Neuronal stem cell (in vitro differentiated cells): Measurements from ENCODE around the gene ASTE1.

Source experiments
- DNase-seq: peaks from one replicate; pipeline ENCODE4 v3.0.0-alpha.2; 2013; ENCODE audit warnings: low spot score
- H2AFZ ChIP-seq: one replicate; pipeline ENCODE4 v1.6.1; 2013; ENCODE audit warnings: mild to moderate bottlenecking, low read length, inconsistent platforms
- H2AK5ac ChIP-seq: 2 replicates; pipeline ENCODE4 v1.6.1; 2013; ENCODE audit warnings: low read depth, mild to moderate bottlenecking, inconsistent platforms, low read length, moderate library complexity, mixed read lengths
- H2BK120ac ChIP-seq: 2 replicates; pipeline ENCODE4 v1.6.1; 2013; ENCODE audit warnings: low read depth, mild to moderate bottlenecking, inconsistent platforms, low read length, moderate library complexity, mixed read lengths
- H2BK12ac ChIP-seq: one replicate; pipeline ENCODE4 v1.6.1; 2013; ENCODE audit warnings: low read length, inconsistent platforms
- H2BK15ac ChIP-seq: 2 replicates; pipeline ENCODE4 v1.6.1; 2013; ENCODE audit warnings: mild to moderate bottlenecking, low read length, inconsistent platforms, mixed read lengths
- H2BK5ac ChIP-seq: one replicate; pipeline ENCODE4 v1.6.1; 2013; ENCODE audit warnings: inconsistent platforms, mild to moderate bottlenecking, low read length, moderate library complexity
- H3K14ac ChIP-seq: one replicate; pipeline ENCODE4 v1.6.1; 2013; ENCODE audit warnings: low read length, inconsistent platforms
- H3K18ac ChIP-seq: 2 replicates; pipeline ENCODE4 v1.6.1; 2013; ENCODE audit warnings: low read length, inconsistent platforms
- H3K23ac ChIP-seq: 2 replicates; pipeline ENCODE4 v1.6.1; 2013; ENCODE audit warnings: low read depth, mild to moderate bottlenecking, mixed read lengths, low read length, inconsistent platforms; ENCODE audit not compliant: poor library complexity
- H3K27ac ChIP-seq: replicated peaks from 3 replicates; pipeline ENCODE4 v1.5.1; 2013; ENCODE audit warnings: low read length, inconsistent platforms
- H3K27me3 ChIP-seq, 3 experiments: 2 replicates each; pipeline ENCODE4 v1.6.1; 2013; ENCODE audit warnings: low read length in 3 of 3, mild to moderate bottlenecking in 2 of 3, inconsistent platforms in 1 of 3, low read depth in 1 of 3, mixed read lengths in 1 of 3, moderate library complexity in 1 of 3; ENCODE audit not compliant: control insufficient read depth in 3 of 3, insufficient read depth in 3 of 3
- H3K36me3 ChIP-seq, 2 donors: replicated peaks in 1 of 2; 2 replicates each; pipeline ENCODE4 v1.6.1; 2013; ENCODE audit warnings: low read length in 2 of 2; ENCODE audit not compliant: control insufficient read depth in 2 of 2, insufficient read depth in 2 of 2
- H3K4ac ChIP-seq: 2 replicates; pipeline ENCODE4 v1.6.1; 2013; ENCODE audit warnings: inconsistent platforms, mild to moderate bottlenecking, low read length, moderate library complexity
- H3K4me1 ChIP-seq, 2 donors: 1 replicate in 1 of 2; 2 replicates in 1 of 2; pipeline ENCODE4 v1.6.1; 2013; ENCODE audit warnings: low read length in 2 of 2, low read depth in 1 of 2; ENCODE audit not compliant: control insufficient read depth in 2 of 2, insufficient read depth in 1 of 2
- H3K4me2 ChIP-seq: one replicate; pipeline ENCODE4 v1.6.1; 2013; ENCODE audit warnings: mild to moderate bottlenecking, low read length, inconsistent platforms; ENCODE audit not compliant: insufficient read depth, poor library complexity, severe bottlenecking
- H3K4me3 ChIP-seq, 2 donors: 2 replicates each; pipeline ENCODE4 v1.5.1; 2013; ENCODE audit warnings: low read length in 2 of 2, mild to moderate bottlenecking in 2 of 2, inconsistent platforms in 1 of 2, moderate library complexity in 1 of 2
- H3K79me1 ChIP-seq: one replicate; pipeline ENCODE4 v1.6.1; 2013; ENCODE audit warnings: low read depth, mild to moderate bottlenecking, inconsistent platforms, low read length, moderate library complexity
- H3K9ac ChIP-seq: one replicate; pipeline ENCODE4 v1.6.1; 2013; ENCODE audit warnings: mild to moderate bottlenecking, low read depth, low read length, inconsistent platforms; ENCODE audit not compliant: poor library complexity
- H3K9me3 ChIP-seq, 2 donors: replicated peaks in 1 of 2; 2 replicates each; pipeline versions ENCODE3 to v1.6.1; 2013; ENCODE audit warnings: low read length in 2 of 2, mild to moderate bottlenecking in 2 of 2, inconsistent platforms in 1 of 2, low read depth in 1 of 2, mixed read lengths in 1 of 2, moderate library complexity in 1 of 2; ENCODE audit not compliant: control insufficient read depth in 2 of 2, insufficient read depth in 1 of 2
- H4K8ac ChIP-seq: one replicate; pipeline ENCODE4 v1.6.1; 2013; ENCODE audit warnings: low read depth, mild to moderate bottlenecking, inconsistent platforms, low read length, moderate library complexity
- H4K91ac ChIP-seq: one replicate; pipeline ENCODE4 v1.6.1; 2013; ENCODE audit warnings: low read length, low read depth, mild to moderate bottlenecking, inconsistent platforms; ENCODE audit not compliant: poor library complexity
- WGBS, 2 donors: extraction: QIAGEN DNeasy Blood & Tissue Kit; methylation state at CpG; one replicate each; pipeline ENCODE4 v1.1.7; 2013; ENCODE audit warnings: missing lambda C conversion rate in 2 of 2, mixed read lengths in 1 of 2; ENCODE audit not compliant: insufficient read length in 2 of 2, insufficient replicate concordance in 1 of 2; ENCODE audit errors: extremely low coverage in 2 of 2; 5-methylcytosine and 5-hydroxymethylcytosine counted together

Gene ASTE1

DNA sequence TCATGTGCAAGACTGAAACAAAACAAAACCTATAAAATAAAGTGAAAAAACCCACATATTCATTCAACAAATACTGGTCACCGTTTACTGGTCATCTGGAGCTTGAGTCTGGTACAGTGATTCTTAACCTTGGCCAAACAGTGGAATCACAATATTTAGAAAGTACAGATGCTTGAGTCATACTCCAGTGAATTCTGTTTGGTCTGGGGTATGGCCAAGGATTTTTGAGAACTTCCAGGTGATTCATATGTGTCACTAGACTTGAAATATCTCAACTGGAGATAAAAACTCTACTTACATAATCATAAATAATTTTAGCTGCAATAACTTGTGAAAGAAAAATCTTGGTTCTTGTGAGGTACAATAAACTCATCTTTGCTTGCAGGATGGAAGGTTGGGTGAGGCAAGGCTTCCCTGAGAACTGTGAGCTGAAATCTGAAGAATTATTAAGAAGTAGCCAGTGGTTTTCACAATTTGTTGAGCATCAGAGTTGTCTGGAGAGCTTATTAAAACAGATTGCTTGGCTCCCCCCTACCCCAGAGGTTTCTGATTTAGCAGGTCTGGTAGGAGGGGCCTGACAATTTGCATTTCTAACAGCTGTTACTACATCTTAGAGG lies 9.7 kb upstream of the ASTE1 start:
- no peak overlapping the region for H4K8ac ChIP-seq
- H2AK5ac ChIP-seq, result no peak overlapping the region
- no peak overlapping the region for H2BK120ac ChIP-seq
- no peak overlapping the region for H3K23ac ChIP-seq
- H4K91ac ChIP-seq, result no peak overlapping the region
- H3K18ac ChIP-seq, result no peak overlapping the region
- H3K4me3 ChIP-seq, result no peak overlapping the region
- no peaks in the 10 kb centered on the region for H3K79me1 ChIP-seq
- H2BK15ac ChIP-seq, result no peak overlapping the region
- no peak for DNase-seq
- H3K9ac ChIP-seq, result no peak overlapping the region
- no CpG with 5 or more reads among the region's 1 CpG for WGBS, 2 donors
- H3K27ac ChIP-seq, result no peak overlapping the region
- no peak overlapping the region for H3K4ac ChIP-seq
- H2AFZ ChIP-seq, result no peak overlapping the region
- H3K4me2 ChIP-seq, result no peak overlapping the region
- no peaks in the 10 kb centered on the region for H3K9me3 ChIP-seq
- H2BK5ac ChIP-seq, result no peak overlapping the region
- no peaks in the 10 kb centered on the region for H3K27me3 ChIP-seq
- H3K4me1 ChIP-seq, result no peaks in the 10 kb centered on the region
- no peak overlapping the region for H2BK12ac ChIP-seq
- H3K36me3 ChIP-seq, result no peaks in the 10 kb centered on the region
- H3K14ac ChIP-seq, result no peak overlapping the region

DNA sequence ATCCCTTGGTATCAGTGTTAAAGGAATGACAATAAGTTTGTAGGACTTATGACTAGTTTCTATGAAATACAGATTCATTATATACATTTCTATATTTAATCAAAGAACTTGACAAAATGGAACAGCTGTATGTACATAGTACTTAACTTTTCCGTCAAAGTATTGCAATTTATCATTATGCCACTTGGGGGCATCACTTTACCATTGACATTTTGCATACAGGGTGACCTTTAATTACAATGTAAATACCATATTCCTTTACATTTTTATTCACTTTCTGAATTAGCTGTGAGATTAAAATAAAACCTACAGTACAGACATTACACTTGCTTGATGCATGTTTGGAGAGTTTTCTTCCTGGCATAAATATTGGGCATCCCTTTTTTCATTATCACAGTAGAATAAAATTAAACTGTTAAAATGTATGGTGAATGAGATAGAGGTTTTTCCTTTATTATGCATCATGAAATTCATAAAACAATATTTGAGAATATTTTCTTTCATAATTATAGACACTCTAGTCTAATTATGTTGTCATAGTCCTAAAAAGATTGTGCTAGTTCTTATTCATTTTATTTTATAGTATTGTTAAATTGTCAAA lies 7.0 kb upstream of the ASTE1 start:
- no CpG with 5 or more reads among the region's 1 CpG for WGBS, 2 donors
- DNase-seq, result peak; percentile 39

DNA sequence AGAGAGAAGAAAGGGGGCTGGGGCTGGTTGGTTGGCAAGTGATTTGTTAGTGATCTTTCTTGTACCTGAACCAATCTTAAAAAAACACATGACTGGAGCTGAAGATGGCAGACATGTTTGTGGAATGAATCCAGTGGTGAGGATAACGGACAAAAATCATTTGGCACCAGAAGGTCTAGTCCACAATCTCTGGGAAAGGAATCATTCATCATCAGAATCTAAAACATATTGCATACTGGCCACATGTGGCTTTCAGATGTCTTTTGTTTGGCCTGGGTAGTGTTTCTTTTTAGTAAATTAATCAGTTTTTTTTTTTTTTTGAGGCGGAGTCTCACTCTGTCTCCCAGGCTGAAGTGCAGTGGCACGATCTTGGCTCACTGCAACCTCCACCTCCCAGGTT lies 5.0 kb upstream of the ASTE1 start:
- no peak overlapping the region for H2BK5ac ChIP-seq
- no peak overlapping the region for H2AK5ac ChIP-seq
- H3K9ac ChIP-seq, result no peak overlapping the region
- H3K23ac ChIP-seq, result no peak overlapping the region
- no peak overlapping the region for H4K8ac ChIP-seq
- no peak overlapping the region for H3K18ac ChIP-seq
- H2BK15ac ChIP-seq, result no peak overlapping the region
- H3K14ac ChIP-seq, result no peak overlapping the region
- H2BK12ac ChIP-seq, result no peak overlapping the region
- no peak overlapping the region for H3K4me3 ChIP-seq
- no peaks in the 10 kb centered on the region for H3K79me1 ChIP-seq
- H3K27me3 ChIP-seq, result no peaks in the 10 kb centered on the region
- H3K4me2 ChIP-seq, result no peak overlapping the region
- no peak overlapping the region for H3K27ac ChIP-seq
- no peak overlapping the region for H2BK120ac ChIP-seq
- no peaks in the 10 kb centered on the region for H3K36me3 ChIP-seq
- WGBS, 2 donors, result no CpG with 5 or more reads among the region's 3 CpGs
- H2AFZ ChIP-seq, result no peak overlapping the region
- no peak for DNase-seq
- no peaks in the 10 kb centered on the region for H3K4me1 ChIP-seq
- H3K9me3 ChIP-seq, result no peaks in the 10 kb centered on the region
- H3K4ac ChIP-seq, result no peak overlapping the region
- H4K91ac ChIP-seq, result no peak overlapping the region

More for the DNA sequence above, 7.0 kb upstream of the ASTE1 start:
- no peaks in the 10 kb centered on the region for H3K36me3 ChIP-seq
- H3K18ac ChIP-seq, result no peak overlapping the region
- H2BK5ac ChIP-seq, result no peak overlapping the region
- no peak overlapping the region for H3K23ac ChIP-seq
- H2AFZ ChIP-seq, result no peak overlapping the region
- H2BK15ac ChIP-seq, result no peak overlapping the region
- no peak overlapping the region for H2AK5ac ChIP-seq
- H3K9ac ChIP-seq, result no peak overlapping the region
- no peak overlapping the region for H3K14ac ChIP-seq
- H3K4me2 ChIP-seq, result no peak overlapping the region
- no peak overlapping the region for H4K91ac ChIP-seq
- no peak overlapping the region for H4K8ac ChIP-seq
- no peak overlapping the region for H3K27ac ChIP-seq
- H3K27me3 ChIP-seq, result no peaks in the 10 kb centered on the region
- H3K9me3 ChIP-seq, result no peaks in the 10 kb centered on the region
- no peaks in the 10 kb centered on the region for H3K79me1 ChIP-seq
- H3K4me1 ChIP-seq, result no peaks in the 10 kb centered on the region
- no peak overlapping the region for H2BK12ac ChIP-seq
- no peak overlapping the region for H3K4me3 ChIP-seq
- H2BK120ac ChIP-seq, result no peak overlapping the region
- H3K4ac ChIP-seq, result no peak overlapping the region

DNA sequence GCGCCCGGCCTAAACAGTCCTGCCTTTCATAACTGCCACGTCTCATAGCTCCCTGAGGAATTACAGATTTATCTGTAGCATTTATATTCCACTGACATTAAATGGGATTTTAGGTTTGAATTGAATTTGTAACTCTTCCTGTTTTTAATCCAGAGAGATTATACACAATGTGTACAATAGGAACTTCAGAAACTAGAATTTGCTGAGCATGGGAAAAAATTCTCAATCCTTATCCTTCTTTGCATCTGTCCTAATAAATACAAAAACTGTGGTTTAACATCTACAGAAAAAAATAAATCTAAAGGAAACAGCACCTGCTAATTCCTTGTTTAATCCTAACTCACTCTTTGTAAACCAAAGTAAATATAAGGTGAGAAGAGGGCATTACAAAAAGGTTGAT lies 2.2 kb upstream of the ASTE1 start:
- no peak overlapping the region for H2BK15ac ChIP-seq
- no peak overlapping the region for H2BK12ac ChIP-seq
- no peak for DNase-seq
- no peak overlapping the region for H3K27ac ChIP-seq
- H3K4me1 ChIP-seq, result peaks cover 0 to 3% of the 10 kb centered on the region in 2 donors
- H3K9ac ChIP-seq, result no peak overlapping the region
- no peak overlapping the region for H3K14ac ChIP-seq
- no peak overlapping the region for H3K4me3 ChIP-seq
- H3K79me1 ChIP-seq, result no peaks in the 10 kb centered on the region
- no peak overlapping the region for H2BK5ac ChIP-seq
- no peak overlapping the region for H4K8ac ChIP-seq
- WGBS, 2 donors, result no CpG with 5 or more reads among the region's 3 CpGs
- no peak overlapping the region for H4K91ac ChIP-seq
- no peak overlapping the region for H3K23ac ChIP-seq
- no peak overlapping the region for H2BK120ac ChIP-seq
- no peak overlapping the region for H2AFZ ChIP-seq
- no peaks in the 10 kb centered on the region for H3K27me3 ChIP-seq
- H3K4ac ChIP-seq, result no peak overlapping the region
- peaks cover 0 to 4% of the 10 kb centered on the region in 2 donors for H3K36me3 ChIP-seq
- H3K4me2 ChIP-seq, result no peak overlapping the region
- no peak overlapping the region for H3K18ac ChIP-seq
- H2AK5ac ChIP-seq, result no peak overlapping the region
- H3K9me3 ChIP-seq, result no peaks in the 10 kb centered on the region
